Natural killer cell (primary cell): ENCODE data around the gene TLE3. TPM values are rescaled to one million over a fixed set of nuclear protein-coding genes. Genes with fewer than 3 reads are reported as not detected.

ENCODE experiments used
- ATAC-seq, 3 donors: fragments of 150-1000 bp in 2 of 3; fragments of 200-7000 bp in 1 of 3; cut with Tn5 transposase; 1 replicate in 1 of 3; 2 replicates in 2 of 3; pipeline ENCODE4 v1.10.0; 2021; ENCODE audit warnings: mild to moderate bottlenecking in 2 of 3, moderate library complexity in 2 of 3
- DNase-seq, 2 donors: peaks; one replicate each; pipeline versions ENCODE4 v3.0.0 to v3.0.0-alpha.2; 2013 to 2021; ENCODE audit warnings: mixed read lengths in 1 of 2
- H3K27ac ChIP-seq: one replicate; pipeline ENCODE4 v1.5.1; 2013; ENCODE audit warnings: mild to moderate bottlenecking, low read length
- H3K27me3 ChIP-seq: one replicate; pipeline ENCODE4 v1.6.1; 2013; ENCODE audit warnings: low read length; ENCODE audit not compliant: control insufficient read depth, insufficient read depth
- H3K36me3 ChIP-seq: one replicate; pipeline ENCODE4 v1.6.1; 2013; ENCODE audit warnings: low read length; ENCODE audit not compliant: control insufficient read depth, insufficient read depth
- H3K4me1 ChIP-seq: one replicate; pipeline ENCODE4 v1.6.1; 2013; ENCODE audit warnings: low read length; ENCODE audit not compliant: control insufficient read depth, insufficient read depth
- H3K4me3 ChIP-seq: one replicate; pipeline ENCODE4 v1.5.1; 2013; ENCODE audit warnings: low read length
- H3K9me3 ChIP-seq: one replicate; pipeline ENCODE4 v1.6.1; 2013; ENCODE audit warnings: low read length; ENCODE audit not compliant: control insufficient read depth, insufficient read depth
- H3K27ac Mint-ChIP-seq, 2 donors: one replicate each; pipeline ENCODE4 v1.8.0; 2022; ENCODE audit warnings: mild to moderate bottlenecking in 2 of 2, mixed read lengths in 2 of 2, moderate library complexity in 1 of 2
- H3K27me3 Mint-ChIP-seq, 2 donors: one replicate each; pipeline ENCODE4 v1.8.0; 2022; ENCODE audit warnings: low read depth in 2 of 2, mixed read lengths in 2 of 2
- H3K36me3 Mint-ChIP-seq: one replicate; pipeline ENCODE4 v1.8.0; 2022; ENCODE audit warnings: mixed read lengths
- H3K4me1 Mint-ChIP-seq, 2 donors: one replicate each; pipeline ENCODE4 v1.8.0; 2022; ENCODE audit warnings: mixed read lengths in 2 of 2
- H3K4me3 Mint-ChIP-seq: one replicate; pipeline ENCODE4 v1.8.0; 2022; ENCODE audit warnings: mild to moderate bottlenecking, moderate library complexity, mixed read lengths
- H3K9me3 Mint-ChIP-seq, 2 donors: one replicate each; pipeline ENCODE4 v1.8.0; 2022; ENCODE audit warnings: mixed read lengths in 2 of 2
- CTCF ChIP-seq: fragments of 200-600 bp; IDR thresholded peaks from one replicate; pipeline ENCODE4 v1.8.0; 2022; ENCODE audit warnings: antibody characterized with exemption
- WGBS: methylation state at CpG from one replicate; pipeline ENCODE4 v1.1.7; 2013; ENCODE audit warnings: missing lambda C conversion rate; ENCODE audit not compliant: insufficient coverage; 5-methylcytosine and 5-hydroxymethylcytosine counted together
- intact Hi-C: fragments of 100-400 bp; cut with micrococcal nuclease; formaldehyde crosslinking; loops from one replicate; pipeline ENCODE4 v1.14.2; 2022
- total RNA-seq, 4 donors: library from RNA; stranded (reverse); fragments of 120-200 nt in 1 of 4; gene quantifications; one replicate each; pipeline versions ENCODE4 v1.2.3 to v1.2.4, GENCODE V29; 2013 to 2022

The TLE3 gene
- total RNA-seq, 3 donors from 2014 or later (not counting 1 experiment from before 2014, with no cell fraction given), result 32.1 to 94.9 (median 36.7) TPM

- no peak overlapping the region for H3K4me3 Mint-ChIP-seq
- no peaks in the 10 kb centered on the region for H3K36me3 ChIP-seq
- H3K36me3 Mint-ChIP-seq, result no peaks in the 10 kb centered on the region
- intact Hi-C loops, result no loop called here
- DNase-seq, result no peak
- no peak overlapping the region for H3K4me3 ChIP-seq
- H3K9me3 ChIP-seq, result no peaks in the 10 kb centered on the region
- H3K27ac ChIP-seq, result no peak overlapping the region
- H3K4me1 ChIP-seq, result no peaks in the 10 kb centered on the region
- 64% methylated on average over 2 of the region's 3 CpGs for WGBS
- no peak overlapping the region for H3K27ac Mint-ChIP-seq
- H3K9me3 Mint-ChIP-seq, result no peaks in the 10 kb centered on the region
- no peaks in the 10 kb centered on the region for H3K27me3 ChIP-seq
- H3K4me1 Mint-ChIP-seq, result peaks cover 5 to 10% of the 10 kb centered on the region in 2 donors
- no peak for TF ChIP-seq CTCF
- ATAC-seq, result peak in 2 of 3 donors; percentile 39 to 44
- H3K27me3 Mint-ChIP-seq, result peaks cover 27 to 47% of the 10 kb centered on the region in 2 donors
These were observed 30.2 kb upstream of the TLE3 start for GRCh38 chr15:70127770-70128413.

GRCh38 chr15:70127288-70127746 lies 29.6 kb upstream of the TLE3 start:
- Mint-ChIP-seq H3K4me1 (peaks cover 5 to 10% of the 10 kb centered on the region in 2 donors), H3K4me3 (no peak overlapping the region), H3K36me3 (no peaks in the 10 kb centered on the region), H3K27me3 (peaks cover 28 to 47% of the 10 kb centered on the region in 2 donors), H3K27ac (no peak overlapping the region), H3K9me3 (no peaks in the 10 kb centered on the region)
- H3K27me3 ChIP-seq, result no peaks in the 10 kb centered on the region
- no peaks in the 10 kb centered on the region for H3K4me1 ChIP-seq
- no peak for TF ChIP-seq CTCF
- no peak overlapping the region for H3K27ac ChIP-seq
- no peaks in the 10 kb centered on the region for H3K9me3 ChIP-seq
- intact Hi-C loops, result no loop called here
- 73% methylated on average over 6 of the region's 6 CpGs for WGBS
- ATAC-seq, result no peak
- no peaks in the 10 kb centered on the region for H3K36me3 ChIP-seq
- no peak overlapping the region for H3K4me3 ChIP-seq
- no peak for DNase-seq

- Histone ChIP-seq H3K9me3 (no peaks in the 10 kb centered on the region), H3K36me3 (no peaks in the 10 kb centered on the region), H3K4me1 (no peaks in the 10 kb centered on the region), H3K4me3 (no peak overlapping the region), H3K27ac (no peak overlapping the region), H3K27me3 (no peaks in the 10 kb centered on the region)
- Mint-ChIP-seq H3K4me3 (no peak overlapping the region), H3K4me1 (peaks cover 5 to 10% of the 10 kb centered on the region in 2 donors), H3K27me3 (peaks cover 31 to 51% of the 10 kb centered on the region in 2 donors), H3K9me3 (no peaks in the 10 kb centered on the region), H3K36me3 (no peaks in the 10 kb centered on the region), H3K27ac (no peak overlapping the region)
- TF ChIP-seq CTCF, result no peak
- intact Hi-C loops, result no loop called here
- DNase-seq (no peak), ATAC-seq (peak in 1 of 3 donors; percentile 38)
- 44% methylated on average over 3 of the region's 4 CpGs for WGBS
These were observed 28.6 kb upstream of the TLE3 start for GRCh38 chr15:70126362-70126761.

DNA sequence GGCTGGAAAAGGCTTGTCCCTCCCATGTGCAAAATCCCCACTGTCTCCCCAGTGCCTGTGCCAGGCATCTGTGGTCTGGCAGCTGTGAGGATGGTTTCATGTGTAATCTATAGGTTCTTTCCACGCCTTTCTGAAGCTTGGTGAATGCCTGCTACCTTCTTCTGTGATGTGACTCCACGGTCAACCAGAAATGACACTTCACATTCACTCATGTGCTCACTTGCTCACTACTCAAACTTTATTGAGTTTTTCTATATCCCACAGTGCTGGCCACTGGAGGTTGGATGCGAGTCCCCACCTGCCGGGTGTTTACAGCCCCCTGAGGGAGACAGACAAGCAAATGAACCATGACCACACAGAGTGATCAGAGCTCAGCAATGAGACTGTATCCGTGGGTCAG lies 27.9 kb upstream of the TLE3 start:
- H3K27ac Mint-ChIP-seq, result no peak overlapping the region
- intact Hi-C loops, result no loop called here

More for the DNA sequence above, 27.9 kb upstream of the TLE3 start:
- no peak for TF ChIP-seq CTCF
- Mint-ChIP-seq H3K36me3 (no peaks in the 10 kb centered on the region), H3K4me3 (no peak overlapping the region), H3K4me1 (peaks cover 5 to 10% of the 10 kb centered on the region in 2 donors), H3K9me3 (no peaks in the 10 kb centered on the region), H3K27me3 (peaks cover 34 to 57% of the 10 kb centered on the region in 2 donors)
- Histone ChIP-seq H3K4me3 (no peak overlapping the region), H3K27me3 (no peaks in the 10 kb centered on the region), H3K4me1 (no peaks in the 10 kb centered on the region), H3K27ac (no peak overlapping the region), H3K36me3 (no peaks in the 10 kb centered on the region), H3K9me3 (no peaks in the 10 kb centered on the region)
- DNase-seq, result no peak
- WGBS, result 72% methylated on average over 5 of the region's 5 CpGs
- no peak for ATAC-seq
